ENCODE measurements around the gene NUP160. TPM values are rescaled to one million over a fixed set of nuclear protein-coding genes. Genes with fewer than 3 reads are reported as not detected.

NUP160 gene
- total RNA-seq, 4 donors from 2014 or later: 8.1 to 11.4 (median 9.9) TPM

GRCh38 chr11:47860536-47860935, 12.4 kb upstream of the NUP160 start:
- intact Hi-C loops (cut with DNase I; ENCODE audit: low total_unique reads) (no loop called here), in situ Hi-C loops (cut with MboI; ENCODE audit: low sequenced_read_pairs in 4 of 4) (no loop called here)
- TF ChIP-seq POLR2A (IDR thresholded peaks at IDR 0.05) (no peak), CTCF (IDR thresholded peaks at IDR 0.05 in 4 of 5, conservative IDR thresholded peaks at IDR 0.05 in 1 of 5) (no peak)
- Histone ChIP-seq H3K27ac (no peak overlapping the region), H3K36me3 (no peaks in the 10 kb centered on the region), H3K4me3 (no peak overlapping the region), H3K9me3 (no peaks in the 10 kb centered on the region), H3K4me1 (peaks cover 0 to 6% of the 10 kb centered on the region in 2 donors), H3K27me3 (no peaks in the 10 kb centered on the region)
- ATAC-seq (no peak), DNase-seq (no peak)

GRCh38 chr11:47857892-47858543, 9.9 kb upstream of the NUP160 start:
- H3K36me3 ChIP-seq: no peaks in the 10 kb centered on the region
- ATAC-seq: no peak
- H3K27ac ChIP-seq: no peak overlapping the region

GRCh38 chr11:47857485-47857884, 9.3 kb upstream of the NUP160 start:
- Histone ChIP-seq H3K27me3 (no peaks in the 10 kb centered on the region), H3K4me3 (no peak overlapping the region), H3K27ac (no peak overlapping the region), H3K4me1 (no peaks in the 10 kb centered on the region), H3K9me3 (no peaks in the 10 kb centered on the region), H3K36me3 (no peaks in the 10 kb centered on the region)
- TF ChIP-seq CTCF (IDR thresholded peaks at IDR 0.05 in 4 of 5, conservative IDR thresholded peaks at IDR 0.05 in 1 of 5): no peak
- TF ChIP-seq POLR2A (IDR thresholded peaks at IDR 0.05): no peak
- ATAC-seq: no peak
- intact Hi-C loops (cut with DNase I; ENCODE audit: low total_unique reads): no loop called here
- in situ Hi-C loops (cut with MboI; ENCODE audit: low sequenced_read_pairs in 4 of 4): no loop called here
- DNase-seq: no peak

More at GRCh38 chr11:47857892-47858543, 9.9 kb upstream of the NUP160 start:
- Histone ChIP-seq H3K4me3 (no peak overlapping the region), H3K9me3 (no peaks in the 10 kb centered on the region), H3K27me3 (no peaks in the 10 kb centered on the region), H3K4me1 (no peaks in the 10 kb centered on the region)
- no peak for TF ChIP-seq CTCF (IDR thresholded peaks at IDR 0.05 in 4 of 5, conservative IDR thresholded peaks at IDR 0.05 in 1 of 5)
- TF ChIP-seq POLR2A (IDR thresholded peaks at IDR 0.05): no peak
- in situ Hi-C loops (cut with MboI; ENCODE audit: low sequenced_read_pairs in 4 of 4) (no loop called here), intact Hi-C loops (cut with DNase I; ENCODE audit: low total_unique reads) (no loop called here)
- DNase-seq: no peak

- H3K4me1 ChIP-seq: no peaks in the 10 kb centered on the region
- in situ Hi-C loops (cut with MboI; ENCODE audit: low sequenced_read_pairs in 4 of 4): no loop called here
- H3K27ac ChIP-seq: no peak overlapping the region
- no peaks in the 10 kb centered on the region for H3K9me3 ChIP-seq
- intact Hi-C loops (cut with DNase I; ENCODE audit: low total_unique reads): no loop called here
- ATAC-seq (peak in 1 of 2 donors; percentile 50), DNase-seq (no peak)
- no peaks in the 10 kb centered on the region for H3K36me3 ChIP-seq
- H3K4me3 ChIP-seq: no peak overlapping the region
- TF ChIP-seq POLR2A (IDR thresholded peaks at IDR 0.05) (no peak), CTCF (IDR thresholded peaks at IDR 0.05 in 4 of 5, conservative IDR thresholded peaks at IDR 0.05 in 1 of 5) (no peak)
- H3K27me3 ChIP-seq: no peaks in the 10 kb centered on the region
Observed at GRCh38 chr11:47856186-47856585, 8.0 kb upstream of the NUP160 start.

- ATAC-seq: no peak
- intact Hi-C loops (cut with DNase I; ENCODE audit: low total_unique reads) (loop anchor here (5.0 kb wide), 1 partner anchor 132 kb away; no protein-coding TSS in a partner anchor), in situ Hi-C loops (cut with MboI; ENCODE audit: low sequenced_read_pairs in 4 of 4) (no loop called here)
- Histone ChIP-seq H3K4me3 (no peak overlapping the region), H3K27ac (no peak overlapping the region), H3K27me3 (no peaks in the 10 kb centered on the region), H3K9me3 (no peaks in the 10 kb centered on the region), H3K4me1 (no peaks in the 10 kb centered on the region), H3K36me3 (no peaks in the 10 kb centered on the region)
- DNase-seq: no peak
- TF ChIP-seq POLR2A (IDR thresholded peaks at IDR 0.05) (no peak), CTCF (IDR thresholded peaks at IDR 0.05 in 4 of 5, conservative IDR thresholded peaks at IDR 0.05 in 1 of 5) (no peak)
Observed at GRCh38 chr11:47854667-47855066, 6.5 kb upstream of the NUP160 start.
